GM12875 (cell line): Measurements from ENCODE around the gene AADAT.

Experiments used
- H3K4me3 ChIP-seq: one replicate; pipeline ENCODE4 v1.5.1; 2011; ENCODE audit warnings: low read depth, low read length, control low read depth
- CTCF ChIP-seq: IDR thresholded peaks from 2 replicates; pipeline ENCODE4 v1.5.1; 2011; ENCODE audit warnings: low read depth, mild to moderate bottlenecking, control low read depth, inconsistent platforms, low read length, moderate library complexity, borderline replicate concordance; ENCODE audit not compliant: insufficient read depth

The AADAT gene

DNA sequence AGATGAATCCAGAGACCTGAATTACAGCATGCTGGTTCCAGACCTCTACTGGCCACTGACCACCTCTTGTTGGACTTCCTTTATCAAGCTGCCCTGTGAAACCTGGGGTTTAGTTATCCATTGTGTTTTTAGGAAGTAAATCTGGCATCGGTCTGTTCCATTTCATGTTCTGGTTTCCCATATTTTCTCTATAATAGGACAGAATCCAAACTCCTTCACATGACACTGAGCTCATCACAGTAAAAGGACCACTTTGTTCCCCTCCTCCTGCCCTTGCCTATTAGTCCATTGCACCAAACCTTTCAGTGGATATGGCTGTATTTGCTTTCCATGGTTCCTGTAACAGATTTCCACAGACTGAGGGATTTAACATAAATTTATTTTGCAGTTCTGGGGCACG lies 67.5 kb downstream of the AADAT start:
- no peak overlapping the region for H3K4me3 ChIP-seq
- no peak for TF ChIP-seq CTCF

DNA sequence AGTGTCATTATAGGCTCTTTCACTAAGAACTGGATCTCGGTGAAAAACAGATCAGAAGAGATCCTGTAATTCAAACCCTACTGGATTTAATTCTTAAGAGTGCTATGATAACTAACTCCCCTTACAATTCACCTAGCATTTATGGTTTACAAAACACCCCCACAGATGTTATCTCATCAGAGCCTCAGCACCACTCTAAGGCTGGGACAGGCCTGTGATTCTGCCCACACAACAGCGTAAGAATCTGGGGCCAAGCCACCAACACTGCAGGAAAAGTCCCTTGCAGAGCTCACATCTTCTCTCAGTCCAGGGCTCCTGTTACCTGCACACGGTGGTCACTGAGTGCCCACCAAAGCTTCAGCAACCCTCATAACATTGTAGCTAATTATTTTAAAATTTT lies 72.5 kb downstream of the AADAT start:
- no peak overlapping the region for H3K4me3 ChIP-seq
- TF ChIP-seq CTCF: no peak

- TF ChIP-seq CTCF: no peak
- H3K4me3 ChIP-seq: no peak overlapping the region
Observed at GRCh38 chr4:170015285-170015684, 74.5 kb downstream of the AADAT start.

DNA sequence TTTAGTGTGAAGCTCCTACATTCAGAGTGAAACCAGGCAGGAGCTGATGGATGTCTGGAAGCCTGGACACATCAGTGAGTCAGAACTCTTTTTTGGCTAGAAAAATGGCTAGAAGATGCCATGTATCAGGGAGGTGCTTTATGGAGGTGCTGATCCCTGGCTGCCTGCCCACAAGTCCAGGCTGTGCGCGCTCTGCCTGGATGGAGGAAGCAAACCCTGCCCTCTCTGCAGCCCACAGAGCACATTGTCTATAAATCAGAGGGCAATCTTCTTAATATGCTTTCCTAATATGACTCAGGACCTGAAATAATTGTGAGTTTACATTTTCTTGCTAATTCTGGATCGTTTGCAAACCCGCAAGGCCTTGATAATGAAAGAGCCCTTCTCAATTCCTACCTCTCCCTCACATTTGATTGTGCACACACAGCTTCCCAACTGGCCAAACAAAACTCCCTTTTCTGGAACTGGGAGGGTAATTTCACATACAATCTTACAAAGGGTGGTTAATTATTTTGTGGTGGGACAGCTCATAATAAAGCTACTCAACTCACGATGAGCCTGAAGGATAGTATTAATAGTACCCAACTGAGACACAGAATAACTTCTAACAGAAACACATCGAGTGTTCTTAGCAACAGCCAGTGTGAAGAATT lies 75.3 kb downstream of the AADAT start:
- H3K4me3 ChIP-seq: no peak overlapping the region
- no peak for TF ChIP-seq CTCF

DNA sequence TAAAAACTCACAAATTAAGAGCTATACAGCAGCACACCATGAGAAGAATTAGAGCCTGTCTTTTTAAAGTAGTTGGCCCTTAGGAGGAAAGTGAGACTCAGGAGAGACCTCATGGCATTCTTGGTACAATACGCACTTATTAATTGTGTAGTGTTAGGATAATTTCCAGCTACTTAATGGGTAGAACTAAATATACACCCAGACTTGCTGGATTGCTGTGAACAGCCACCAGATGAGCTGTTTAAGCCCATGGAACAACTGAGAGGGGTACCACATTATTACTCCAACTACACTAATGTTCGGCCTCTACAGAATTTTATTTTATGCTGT lies 77.2 kb downstream of the AADAT start:
- H3K4me3 ChIP-seq: no peak overlapping the region

DNA sequence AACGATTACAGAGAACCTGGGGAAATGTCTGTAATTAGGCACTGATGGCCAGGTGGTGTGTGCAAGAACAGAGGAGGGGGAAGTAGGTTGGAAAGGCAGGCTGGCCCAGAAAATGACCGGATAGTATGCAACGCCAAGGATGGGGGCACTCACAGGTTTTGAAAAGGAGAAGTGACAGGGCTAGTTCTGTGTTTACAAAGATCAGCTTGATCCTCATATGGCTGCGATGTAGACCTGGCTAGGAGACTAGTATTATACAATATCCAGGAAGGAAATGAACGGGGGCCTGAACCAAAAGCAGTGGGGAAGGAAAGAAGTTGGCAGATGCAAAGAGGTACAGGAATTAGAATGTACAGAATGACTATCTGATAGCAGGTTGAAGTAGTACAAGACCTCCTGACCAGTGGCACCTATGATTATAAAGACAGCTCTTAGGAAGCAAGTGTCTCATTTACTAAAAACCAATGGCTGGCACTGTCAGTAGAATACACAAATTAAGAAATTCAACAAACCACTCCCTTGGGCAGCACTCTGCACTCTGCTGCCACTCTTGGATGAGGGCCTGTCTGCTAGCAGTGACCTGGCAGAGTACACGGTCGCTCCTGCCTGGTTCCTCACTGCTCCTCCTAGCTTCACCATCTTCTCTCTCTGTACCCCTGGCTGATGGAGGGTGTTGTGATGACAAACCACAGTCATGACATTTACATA lies 77.7 kb downstream of the AADAT start:
- TF ChIP-seq CTCF: no peak
- no peak overlapping the region for H3K4me3 ChIP-seq

More for the DNA sequence above, 77.2 kb downstream of the AADAT start:
- no peak for TF ChIP-seq CTCF
